WTC11 (cell line): Measurements from ENCODE around the gene KIRREL3. TPM values are rescaled to one million over a fixed set of nuclear protein-coding genes. Genes with fewer than 3 reads are reported as not detected.

Experiments
- ATAC-seq: fragments of 200-7000 bp; cut with Tn5 transposase; 2 replicates; pipeline ENCODE4 v1.10.0; 2021; ENCODE audit warnings: mild to moderate bottlenecking, moderate library complexity
- CTCF ChIA-PET: fragments of 300-600 bp; sonication (Branson Sonifier 250); formaldehyde crosslinking; loops from one replicate; lab custom pipeline; 2021; ENCODE audit warnings: antibody characterized with exemption; lab: Charles Lee
- POLR2A ChIA-PET: fragments of 350-600 bp; sonication (Branson Sonifier 250); formaldehyde crosslinking; loops from one replicate; lab custom pipeline; 2021; ENCODE audit warnings: antibody characterized with exemption; lab: Charles Lee
- DNase-seq: peaks from one replicate; pipeline ENCODE4 v3.0.0; 2021; ENCODE audit warnings: low spot score
- H3K27ac Mint-ChIP-seq: 2 replicates; pipeline ENCODE4 v1.8.0; 2021; ENCODE audit warnings: mixed read lengths
- H3K27me3 Mint-ChIP-seq: 2 replicates; pipeline ENCODE4 v1.8.0; 2021; ENCODE audit warnings: low read depth, mild to moderate bottlenecking, moderate library complexity, mixed read lengths
- H3K36me3 Mint-ChIP-seq: 2 replicates; pipeline ENCODE4 v1.8.0; 2021; ENCODE audit warnings: mixed read lengths
- H3K4me1 Mint-ChIP-seq: 2 replicates; pipeline ENCODE4 v1.8.0; 2022; ENCODE audit warnings: mixed read lengths
- H3K4me3 Mint-ChIP-seq: 2 replicates; pipeline ENCODE4 v1.8.0; 2021; ENCODE audit warnings: mild to moderate bottlenecking, moderate library complexity, mixed read lengths
- H3K9me3 Mint-ChIP-seq: 2 replicates; pipeline ENCODE4 v1.8.0; 2021; ENCODE audit warnings: mixed read lengths
- AR ChIP-seq: fragments of 250-450 bp; sonication (Bioruptor Pico); IDR thresholded peaks from 2 replicates; pipeline ENCODE4 v1.9.0; 2021; ENCODE audit warnings: mild to moderate bottlenecking
- ATF1 ChIP-seq: sonication (generic); formaldehyde crosslinking; IDR thresholded peaks from 2 replicates; pipeline ENCODE4 v1.8.1; 2023; ENCODE audit warnings: mild to moderate bottlenecking, moderate library complexity, missing genetic modification reagents
- ATF2 ChIP-seq: sonication (generic); formaldehyde crosslinking; IDR thresholded peaks from 2 replicates; pipeline ENCODE4 v1.8.1; 2022; ENCODE audit warnings: low read depth, missing genetic modification reagents, borderline replicate concordance
- CBFB ChIP-seq: sonication (generic); formaldehyde crosslinking; IDR thresholded peaks from 2 replicates; pipeline ENCODE4 v1.8.1; 2022; ENCODE audit warnings: mild to moderate bottlenecking, low read depth, missing genetic modification reagents
- FOXK1 ChIP-seq: sonication (generic); formaldehyde crosslinking; IDR thresholded peaks from 2 replicates; pipeline ENCODE4 v1.8.0; 2022; ENCODE audit warnings: mild to moderate bottlenecking, moderate library complexity, missing genetic modification reagents
- FOXP4 ChIP-seq: sonication (generic); formaldehyde crosslinking; IDR thresholded peaks from 2 replicates; pipeline ENCODE4 v1.8.0; 2022; ENCODE audit warnings: mild to moderate bottlenecking, missing genetic modification reagents
- HMGXB4 ChIP-seq: sonication (generic); formaldehyde crosslinking; IDR thresholded peaks from 2 replicates; pipeline ENCODE4 v1.8.1; 2023; ENCODE audit warnings: mild to moderate bottlenecking, moderate library complexity, missing genetic modification reagents
- MXD4 ChIP-seq: fragments of 250-450 bp; sonication (Bioruptor Pico); IDR thresholded peaks from 2 replicates; pipeline ENCODE4 v1.8.0; 2021; ENCODE audit warnings: mild to moderate bottlenecking, moderate library complexity, borderline replicate concordance
- RORB ChIP-seq: fragments of 250-450 bp; sonication (Bioruptor Pico); IDR thresholded peaks from 2 replicates; pipeline ENCODE4 v1.9.0; 2021; ENCODE audit warnings: mild to moderate bottlenecking
- ZNF281 ChIP-seq: sonication (generic); formaldehyde crosslinking; IDR thresholded peaks from 2 replicates; pipeline ENCODE4 v1.8.0; 2023; ENCODE audit warnings: mild to moderate bottlenecking, missing genetic modification reagents
- ZNF317 ChIP-seq: sonication (generic); formaldehyde crosslinking; IDR thresholded peaks from 2 replicates; pipeline ENCODE4 v1.8.1; 2023; ENCODE audit warnings: low read depth, mild to moderate bottlenecking, moderate library complexity, missing genetic modification reagents, borderline replicate concordance
- ZNF396 ChIP-seq: fragments of 250-450 bp; sonication (Bioruptor Pico); IDR thresholded peaks from 2 replicates; pipeline ENCODE4 v1.8.0; 2021; ENCODE audit warnings: mild to moderate bottlenecking, moderate library complexity, borderline replicate concordance
- total RNA-seq: library from RNA; stranded (reverse); gene quantifications from 3 replicates; pipeline ENCODE4 v1.2.3, GENCODE V29; 2021

Gene KIRREL3
- total RNA-seq, 1 experiment from 2014 or later: 0.59 TPM

GRCh38 chr11:126722006-126722736, 278.4 kb downstream of the KIRREL3 start (continued):
- TF ChIP-seq CBFB (CRISPR knock-in tag) (no peak), ZNF396 (no peak), ZNF281 (CRISPR knock-in tag) (no peak)

- Mint-ChIP-seq H3K4me3 (no peak overlapping the region), H3K9me3 (no peaks in the 10 kb centered on the region), H3K4me1 (no peaks in the 10 kb centered on the region), H3K36me3 (no peaks in the 10 kb centered on the region)
- no peak for DNase-seq
- no peak for ATAC-seq
- TF ChIP-seq AR (no peak), FOXK1 (CRISPR knock-in tag) (no peak), FOXP4 (CRISPR knock-in tag) (no peak), RORB (CRISPR knock-in tag) (no peak), ATF2 (no peak), ZNF317 (CRISPR knock-in tag) (no peak), ATF1 (CRISPR knock-in tag) (no peak), MXD4 (no peak), HMGXB4 (CRISPR knock-in tag) (no peak)
- TF ChIP-seq, all 79 proteins: peak for 0
- CTCF ChIA-PET: no interaction called here
- POLR2A ChIA-PET: interaction anchor here (0.6 kb wide), 1 partner anchor 24 kb away, joined by 3 read pairs; no protein-coding TSS in a partner anchor
- Mint-ChIP-seq H3K27ac (no peak overlapping the region), H3K27me3 (0 out of 2 replicates have a peak, but pooled peaks cover 4% of the 10 kb centered on the region)
Observed at GRCh38 chr11:126720539-126721235, 279.9 kb downstream of the KIRREL3 start.
